Stimulated activated CD4-positive, alpha-beta T cell treated with anti-CD3 and anti-CD28 coated beads, Interleukin-4, amount 100 ng/mL, for 1 hour (primary cell): Measurements from ENCODE around the gene EIF4G3.

Source experiments
- DNase-seq: peaks from one replicate; pipeline ENCODE4 v3.0.0-alpha.2; 2020

The EIF4G3 gene

DNA sequence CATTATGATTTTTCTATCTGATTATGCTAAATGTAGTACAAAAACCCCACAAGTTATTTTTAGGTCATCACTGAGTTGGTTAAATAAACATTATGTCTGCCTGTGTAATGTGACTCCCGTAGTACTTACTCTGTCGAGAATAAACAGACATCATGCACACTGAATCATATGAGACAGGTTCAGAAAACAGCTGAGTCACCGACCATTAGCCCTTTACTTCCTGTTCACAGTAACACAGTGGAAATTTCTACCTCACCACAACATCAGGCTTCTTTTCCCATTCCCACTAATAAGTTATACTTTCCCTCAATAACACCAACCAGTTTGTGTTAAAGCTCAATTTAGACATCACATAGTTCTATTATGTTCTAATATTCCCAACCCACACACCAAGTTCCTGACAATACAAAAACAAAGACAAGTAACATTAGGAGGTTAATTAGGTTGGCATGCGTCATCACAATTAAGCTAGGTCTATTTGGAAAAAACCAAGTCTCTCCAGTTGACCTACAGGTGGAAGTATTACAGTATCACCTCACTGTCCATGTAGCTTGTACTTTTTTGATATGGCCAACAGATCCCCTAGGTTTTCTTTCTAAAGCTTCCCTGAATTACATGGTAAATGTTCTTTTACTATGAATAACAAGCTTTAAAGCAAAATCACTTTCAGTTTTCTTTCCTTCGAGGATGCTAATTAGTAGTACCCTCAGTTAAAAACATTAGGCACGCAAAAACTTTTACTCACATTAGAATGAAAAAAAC, 154.2 kb downstream of the EIF4G3 start:
- no peak for DNase-seq

DNA sequence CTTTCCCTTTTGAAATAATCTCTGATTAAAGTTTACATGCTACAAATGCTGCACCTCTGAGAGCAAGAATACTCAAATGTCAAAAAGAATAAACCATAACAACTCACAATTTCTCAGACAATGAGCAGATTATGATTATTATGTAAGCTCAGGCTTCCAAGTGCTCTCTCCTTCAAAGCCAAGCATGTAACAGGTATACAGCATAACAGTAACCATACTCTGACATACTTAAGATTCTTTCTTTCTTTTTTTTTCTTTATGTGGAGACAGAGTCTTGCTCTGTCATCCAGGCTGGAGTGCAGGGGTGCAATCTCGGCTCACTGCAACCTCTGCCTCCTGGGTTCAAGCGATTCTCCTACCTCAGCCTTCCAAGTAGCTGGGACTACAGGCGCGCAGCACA, 155.4 kb downstream of the EIF4G3 start:
- DNase-seq, result no peak

DNA sequence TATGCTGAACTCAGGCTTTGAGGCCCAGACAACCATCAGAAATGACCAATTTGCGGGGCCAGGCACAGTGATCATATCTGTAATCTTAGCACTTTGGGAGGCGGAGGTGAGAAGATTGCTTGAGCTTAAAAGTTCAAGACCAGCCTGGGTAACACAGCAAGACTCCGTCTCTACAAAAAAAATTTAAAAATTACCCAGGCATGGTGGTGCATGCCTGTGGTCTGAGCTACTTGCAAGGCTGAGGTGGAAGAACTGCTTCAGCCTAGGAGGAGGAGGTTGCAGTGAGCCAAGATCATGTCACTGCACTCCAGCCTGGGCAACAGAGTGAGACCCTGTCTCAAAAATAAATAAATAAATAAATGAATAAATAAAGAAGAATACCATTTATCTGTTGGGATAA, 156.5 kb downstream of the EIF4G3 start:
- no peak for DNase-seq

DNA sequence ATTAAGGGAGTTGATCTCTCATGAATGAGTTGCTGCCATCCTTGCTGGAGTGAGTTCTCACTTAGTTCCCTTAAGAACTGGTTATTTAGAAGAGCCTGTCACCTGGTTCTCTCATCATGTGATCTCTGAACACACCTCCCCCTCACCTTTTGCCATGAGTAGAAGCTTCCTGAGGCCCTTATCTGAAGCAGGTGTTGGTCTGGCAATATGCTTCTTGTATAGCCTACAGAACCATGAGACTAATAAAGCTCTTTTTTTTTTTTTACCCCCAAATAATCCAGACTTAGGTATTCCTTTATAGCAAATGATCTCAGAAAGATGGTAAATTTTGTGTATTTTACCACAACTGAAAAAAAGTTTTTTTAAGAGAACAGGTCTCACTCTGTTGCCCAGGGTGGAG, 158.0 kb downstream of the EIF4G3 start:
- DNase-seq, result no peak

DNA sequence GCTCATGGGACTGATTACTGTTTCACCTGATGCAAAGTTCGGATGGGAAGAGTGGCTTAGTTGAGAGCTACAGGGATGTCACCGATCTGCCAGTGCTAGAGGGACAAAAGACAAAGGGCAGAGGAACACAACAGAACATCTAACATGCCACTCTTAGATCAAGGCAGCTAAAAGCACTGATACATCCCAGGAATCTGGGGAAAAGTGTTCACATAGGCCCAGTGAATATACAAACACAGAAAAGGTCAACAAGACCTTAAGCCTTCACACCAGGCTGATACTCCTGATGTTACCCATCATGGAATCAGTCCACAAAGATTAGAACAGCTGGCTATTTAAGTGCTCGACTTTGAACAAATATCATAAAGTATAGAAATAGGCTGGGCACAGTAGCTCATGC, 163.2 kb downstream of the EIF4G3 start:
- no peak for DNase-seq

DNA sequence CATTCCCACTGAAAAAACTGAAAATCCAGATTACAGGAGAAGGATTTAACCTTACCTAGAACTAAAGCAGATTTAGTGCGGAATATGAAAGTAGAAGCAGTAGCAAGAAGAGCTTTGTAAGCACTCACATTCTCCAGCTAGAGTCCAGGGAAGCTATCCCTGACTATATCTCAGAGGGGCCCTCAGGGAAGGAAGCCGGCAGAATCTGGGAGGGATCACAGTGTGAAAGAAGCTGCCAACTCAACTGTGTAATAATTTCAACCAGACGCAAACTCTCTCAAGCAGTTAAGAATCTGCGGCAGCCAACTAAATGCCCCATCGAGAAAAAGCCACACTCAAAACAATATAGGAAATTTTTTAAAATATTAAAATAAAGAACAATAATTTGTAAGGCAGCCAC, 163.8 kb downstream of the EIF4G3 start:
- no peak for DNase-seq

DNA sequence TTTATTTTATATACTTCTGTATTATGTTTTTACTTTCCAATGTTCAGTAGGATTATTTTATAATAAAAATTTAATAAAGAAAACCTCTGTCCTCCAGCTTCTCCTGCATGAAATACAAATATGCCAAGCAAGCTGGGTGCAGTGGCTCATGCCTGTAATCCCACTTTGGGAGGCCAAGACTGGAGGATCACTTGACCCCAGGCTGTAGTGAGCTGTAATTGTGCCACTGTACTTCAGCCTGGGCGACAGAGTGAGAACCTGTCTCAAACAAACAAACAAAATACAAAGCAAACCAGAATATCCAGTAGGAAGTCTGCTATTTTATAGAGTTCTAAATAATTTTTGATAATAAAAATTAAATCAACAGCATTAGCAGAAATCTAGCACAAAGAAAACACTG, 168.8 kb downstream of the EIF4G3 start:
- no peak for DNase-seq

DNA sequence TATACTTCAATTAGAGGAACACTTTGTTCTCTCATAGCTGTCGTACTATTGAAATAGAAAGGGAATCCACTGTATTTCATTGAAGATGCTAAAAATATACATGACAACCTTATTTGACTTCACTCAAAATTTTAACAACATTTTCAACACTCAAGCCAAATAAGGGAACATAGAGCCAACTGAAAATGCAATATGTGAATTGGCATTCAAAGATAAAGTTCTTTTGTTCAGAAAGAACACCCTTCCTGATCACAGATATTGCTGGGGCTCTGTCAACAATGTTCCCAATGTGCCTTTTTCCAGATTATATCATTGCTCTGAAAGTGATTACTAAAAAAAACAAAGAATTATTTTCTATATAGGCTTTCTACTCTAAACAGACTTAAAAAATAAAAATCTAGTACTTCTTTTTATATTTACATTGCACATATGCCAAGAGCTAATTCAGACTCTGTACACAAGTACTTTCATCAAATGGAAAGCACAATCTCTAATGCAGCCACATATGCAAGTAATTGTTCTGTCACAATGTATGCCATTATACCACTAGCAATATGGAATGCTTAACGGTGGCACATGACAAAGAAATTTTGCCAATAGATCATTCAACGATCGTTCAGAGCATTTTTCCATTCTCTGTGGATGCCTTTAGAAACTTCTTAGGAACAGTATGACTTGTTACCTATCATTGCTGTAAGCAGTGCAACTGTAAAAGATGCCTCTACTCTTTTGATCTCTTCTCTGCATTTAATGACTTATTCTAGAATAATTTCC, 171.0 kb downstream of the EIF4G3 start:
- DNase-seq, result no peak

DNA sequence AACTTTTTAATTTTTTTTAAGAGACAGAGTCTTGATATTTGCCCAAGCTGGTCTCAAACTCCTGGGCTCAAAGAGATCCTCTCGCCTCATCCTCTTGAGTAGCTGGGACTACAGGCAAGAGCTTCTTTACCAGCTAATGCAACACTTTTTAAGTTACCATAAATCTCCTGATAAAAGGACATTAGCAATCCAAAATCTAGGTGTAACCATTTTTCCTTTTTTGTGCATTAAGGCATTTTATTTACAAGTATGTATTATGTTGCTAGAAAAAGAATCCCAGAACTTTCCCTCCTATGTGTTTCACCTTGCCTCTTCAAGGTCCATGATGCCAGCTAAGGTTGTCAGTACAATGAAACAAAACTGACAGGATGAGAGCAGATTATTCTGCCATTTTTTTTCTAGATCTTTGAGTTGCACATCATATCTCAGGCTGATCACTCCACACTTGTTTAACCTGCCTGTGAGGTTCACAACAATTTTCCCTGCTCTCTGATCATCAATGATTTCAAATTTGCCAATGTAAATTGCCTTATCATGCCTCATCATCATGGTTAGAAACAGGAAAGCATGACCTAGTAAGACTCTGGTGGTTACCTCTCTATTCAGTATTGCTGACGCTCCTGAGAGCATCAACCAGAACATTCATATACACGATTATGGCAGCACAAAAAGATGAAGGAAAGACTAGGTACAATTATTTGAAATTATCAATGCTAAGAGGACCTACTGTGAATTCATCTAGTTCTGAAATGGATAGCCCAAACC, 173.2 kb downstream of the EIF4G3 start:
- no peak for DNase-seq

DNA sequence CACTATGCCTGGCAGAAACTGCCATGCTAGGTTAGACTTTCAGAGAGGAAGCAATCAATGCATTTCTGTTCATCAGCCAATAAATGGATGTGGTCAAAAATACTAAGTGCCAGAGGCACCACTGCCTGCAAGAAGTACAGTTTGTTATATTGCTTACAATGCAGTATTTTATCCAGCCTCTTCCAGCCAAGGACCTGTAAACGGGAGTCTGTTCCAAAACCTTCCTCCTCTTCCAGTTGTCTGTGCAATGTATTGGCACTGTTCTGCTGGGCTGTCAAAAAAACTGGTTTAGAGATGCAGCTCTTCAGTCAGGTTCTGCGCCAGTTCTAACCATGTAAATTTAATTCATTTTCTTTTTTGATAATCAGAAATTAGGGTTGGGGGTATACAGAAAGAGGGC, 175.7 kb downstream of the EIF4G3 start:
- DNase-seq, result no peak

DNA sequence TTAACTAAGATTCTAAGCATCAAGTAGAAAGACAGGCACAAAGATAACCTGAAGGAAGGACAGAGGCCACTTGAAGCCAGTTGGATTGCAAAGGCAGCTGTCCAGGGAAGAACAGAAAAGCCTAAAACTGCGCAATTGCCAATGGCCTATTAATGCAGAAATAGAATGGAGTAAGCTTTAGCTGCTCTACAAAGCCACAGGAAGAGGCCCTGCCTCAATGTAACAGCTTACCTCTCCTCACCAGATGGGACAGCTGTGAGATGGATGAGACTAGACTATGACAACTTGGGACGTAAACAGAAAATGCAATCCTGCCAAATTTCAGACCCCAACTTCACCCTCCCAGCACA, 176.5 kb downstream of the EIF4G3 start:
- DNase-seq, result no peak

DNA sequence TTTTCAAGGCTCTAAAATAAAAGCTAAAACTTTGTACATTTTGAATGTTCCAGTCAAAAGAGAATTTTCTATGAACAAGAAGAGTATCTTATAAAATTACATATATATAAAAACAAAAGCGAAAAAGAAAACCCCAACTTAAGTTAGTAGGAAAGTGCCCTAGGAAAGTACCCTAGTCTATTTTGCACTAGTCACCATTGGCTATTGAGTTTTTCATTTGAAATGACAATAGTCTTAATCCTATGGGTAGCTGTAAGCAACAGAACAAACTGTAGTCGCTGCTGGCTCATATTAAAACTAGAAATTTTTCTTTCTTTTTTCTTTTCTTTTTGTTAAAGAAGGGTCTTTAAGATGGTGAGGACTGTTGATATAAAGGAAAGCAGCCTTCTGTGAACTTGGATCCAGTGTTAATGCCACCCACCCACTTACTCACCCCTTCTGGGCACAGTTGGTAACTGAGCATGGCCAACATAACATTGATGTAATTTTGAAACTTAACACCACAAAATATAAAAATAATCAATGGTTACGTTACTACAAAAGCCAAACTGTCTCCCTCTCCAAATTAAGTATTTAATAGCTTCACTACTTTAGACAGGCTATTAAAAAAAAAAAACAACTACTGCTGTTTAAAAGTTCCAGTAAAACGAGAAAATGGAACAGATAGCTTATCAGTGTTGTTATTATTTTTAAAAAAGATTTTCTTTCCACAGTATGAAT, 177.0 kb downstream of the EIF4G3 start:
- no peak for DNase-seq

DNA sequence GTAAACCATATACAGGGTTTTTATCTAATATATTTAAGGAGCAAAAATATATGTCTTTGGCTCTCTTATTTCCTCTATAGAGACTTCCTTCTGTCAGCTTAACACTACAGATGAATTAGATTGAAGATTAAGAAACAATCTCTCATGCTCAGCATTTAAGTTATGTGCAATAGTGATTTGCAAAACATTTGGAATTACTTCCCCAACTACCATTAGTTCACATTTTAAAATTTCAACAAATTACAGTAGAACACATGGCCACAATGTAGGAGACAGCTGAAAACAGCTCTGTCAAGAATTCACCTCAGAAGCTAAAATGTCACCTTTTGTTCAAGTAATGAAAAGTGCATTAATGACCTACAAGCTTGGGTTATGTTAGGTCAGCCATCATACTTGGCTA, 177.9 kb downstream of the EIF4G3 start:
- DNase-seq, result no peak

DNA sequence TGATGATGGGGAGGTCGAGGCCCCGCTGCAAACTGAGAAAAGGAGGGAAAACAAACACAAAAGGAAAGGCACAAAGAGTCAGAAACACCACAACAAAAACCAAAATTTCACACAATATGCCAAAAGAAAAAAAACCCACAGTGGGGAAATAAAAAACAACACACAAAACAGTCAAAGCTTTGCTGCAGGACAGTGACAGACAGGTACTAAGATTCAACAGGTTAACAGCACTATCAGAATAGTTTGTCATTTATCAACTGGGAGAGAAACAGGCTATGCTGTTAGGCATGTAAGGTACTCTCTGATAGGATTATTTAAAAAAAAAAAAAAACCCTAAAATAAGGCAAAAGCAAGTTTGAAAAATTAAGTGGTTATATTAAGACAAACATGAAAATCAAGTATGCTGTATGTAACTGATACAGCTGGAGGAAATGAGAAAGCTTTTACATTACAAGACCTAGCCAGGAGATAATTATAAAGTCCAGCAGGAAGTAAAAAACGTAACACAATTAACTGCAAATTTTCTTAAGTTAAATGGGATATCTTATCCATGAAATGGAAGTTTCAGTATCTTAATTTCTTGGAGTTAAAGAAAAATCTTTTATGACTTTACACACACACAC, 179.0 kb downstream of the EIF4G3 start:
- no peak for DNase-seq

DNA sequence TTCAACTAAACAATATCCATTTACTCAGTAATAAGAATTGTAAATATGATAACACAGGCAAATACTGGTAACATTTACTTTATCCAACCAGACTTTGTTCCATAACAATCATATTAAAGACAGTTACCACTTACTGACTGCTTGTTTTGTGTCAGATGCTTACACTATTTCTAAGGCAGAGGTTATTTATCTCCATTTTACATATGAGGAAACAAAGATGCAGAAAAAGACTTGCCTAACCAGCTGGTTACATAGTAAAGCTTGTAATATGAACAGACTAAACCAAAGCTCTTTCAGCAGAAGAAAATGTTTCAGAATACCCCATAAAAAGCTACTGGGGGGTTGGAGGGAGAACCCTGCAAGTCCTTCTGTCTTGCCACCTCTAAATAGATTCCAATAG, 180.1 kb downstream of the EIF4G3 start:
- no peak for DNase-seq

DNA sequence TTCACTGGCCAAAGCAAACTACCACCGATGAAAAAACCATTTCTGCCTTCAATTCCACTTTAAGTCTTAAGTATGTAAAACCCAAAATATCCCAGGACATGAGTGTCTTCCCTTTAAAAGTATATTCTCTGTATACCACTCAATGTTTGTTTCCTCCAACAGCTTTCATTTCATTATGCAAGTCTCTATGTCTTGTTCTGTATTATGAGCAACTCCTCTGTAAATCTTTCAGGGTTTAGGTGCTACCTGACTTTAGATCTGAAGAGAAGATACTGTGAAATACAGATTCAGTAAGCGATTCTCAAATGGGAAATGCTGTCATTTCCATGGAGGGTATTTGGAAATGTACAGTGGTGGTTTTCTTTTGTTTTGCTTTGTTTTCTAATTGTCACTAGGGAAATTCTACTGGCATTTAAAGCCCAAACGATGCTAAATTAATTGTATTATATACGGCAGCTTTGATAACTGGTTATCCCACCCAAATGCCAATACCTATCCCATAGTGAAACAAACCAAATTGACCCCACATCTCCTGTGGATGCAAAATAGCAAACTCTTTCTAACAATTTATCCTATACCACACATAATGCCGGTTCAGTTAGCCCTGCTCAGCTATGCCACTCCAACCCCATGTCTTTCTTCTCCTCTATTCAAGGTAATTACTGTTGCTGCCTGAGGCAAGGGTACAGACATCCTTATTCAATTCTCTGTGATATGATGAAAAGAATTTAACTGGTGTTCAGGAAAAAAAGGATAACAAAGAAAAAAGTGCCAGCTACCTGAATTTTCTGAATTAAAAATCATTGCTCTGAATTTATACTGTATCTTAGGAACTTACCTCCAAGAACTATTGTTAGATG, 182.8 kb downstream of the EIF4G3 start:
- DNase-seq, result no peak

DNA sequence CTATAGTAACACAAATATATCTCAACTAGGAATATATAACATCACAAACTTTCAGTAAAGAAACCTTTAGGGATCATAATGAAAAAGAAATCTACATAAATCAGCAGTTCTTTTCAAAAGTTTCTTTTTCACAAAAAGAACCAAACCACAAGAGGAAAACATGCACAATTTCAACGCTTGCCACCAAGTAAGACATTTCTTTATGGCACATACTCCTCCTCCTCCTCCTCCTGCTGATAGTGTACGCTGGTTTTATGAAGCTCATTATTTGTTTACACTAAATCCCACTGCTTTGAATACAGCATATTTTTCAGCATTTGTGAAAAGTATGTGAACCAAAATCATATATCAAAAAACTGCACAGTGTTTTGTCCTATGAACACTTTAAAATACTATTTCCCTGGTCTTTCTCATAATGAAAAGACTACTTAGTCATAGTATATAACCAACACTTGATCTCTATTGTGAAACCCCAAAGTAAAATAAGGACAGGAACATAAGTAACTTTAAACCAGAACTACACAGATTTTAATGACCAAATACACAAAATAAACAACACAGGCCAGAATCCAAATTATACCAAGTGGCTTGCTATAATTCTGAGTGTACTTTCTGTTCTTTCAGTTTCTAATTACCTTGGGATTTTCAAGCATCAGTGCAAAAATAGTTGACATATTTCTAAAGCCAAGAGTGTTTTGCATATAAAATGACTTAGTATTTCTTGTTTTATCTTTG, 184.2 kb downstream of the EIF4G3 start:
- DNase-seq, result no peak

DNA sequence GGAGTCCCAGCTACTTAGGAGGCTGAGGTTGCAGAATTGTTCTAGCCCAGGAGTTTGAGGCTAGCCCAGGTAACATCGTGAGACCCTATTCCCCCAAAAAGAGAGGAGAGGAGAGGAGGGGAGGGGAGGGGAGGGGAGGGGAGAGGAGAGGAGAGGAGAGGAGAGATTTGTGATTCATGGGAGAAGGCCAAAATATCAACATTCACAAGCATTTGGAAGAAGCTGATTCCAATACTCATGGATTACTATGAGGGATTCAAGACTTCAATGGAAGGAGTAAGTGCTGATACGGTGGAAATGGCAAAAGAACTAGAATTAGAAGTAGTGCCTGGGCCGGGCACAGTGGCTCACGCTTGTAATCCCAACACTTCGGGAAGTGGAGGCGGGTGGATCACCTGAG, 187.8 kb downstream of the EIF4G3 start:
- no peak for DNase-seq

DNA sequence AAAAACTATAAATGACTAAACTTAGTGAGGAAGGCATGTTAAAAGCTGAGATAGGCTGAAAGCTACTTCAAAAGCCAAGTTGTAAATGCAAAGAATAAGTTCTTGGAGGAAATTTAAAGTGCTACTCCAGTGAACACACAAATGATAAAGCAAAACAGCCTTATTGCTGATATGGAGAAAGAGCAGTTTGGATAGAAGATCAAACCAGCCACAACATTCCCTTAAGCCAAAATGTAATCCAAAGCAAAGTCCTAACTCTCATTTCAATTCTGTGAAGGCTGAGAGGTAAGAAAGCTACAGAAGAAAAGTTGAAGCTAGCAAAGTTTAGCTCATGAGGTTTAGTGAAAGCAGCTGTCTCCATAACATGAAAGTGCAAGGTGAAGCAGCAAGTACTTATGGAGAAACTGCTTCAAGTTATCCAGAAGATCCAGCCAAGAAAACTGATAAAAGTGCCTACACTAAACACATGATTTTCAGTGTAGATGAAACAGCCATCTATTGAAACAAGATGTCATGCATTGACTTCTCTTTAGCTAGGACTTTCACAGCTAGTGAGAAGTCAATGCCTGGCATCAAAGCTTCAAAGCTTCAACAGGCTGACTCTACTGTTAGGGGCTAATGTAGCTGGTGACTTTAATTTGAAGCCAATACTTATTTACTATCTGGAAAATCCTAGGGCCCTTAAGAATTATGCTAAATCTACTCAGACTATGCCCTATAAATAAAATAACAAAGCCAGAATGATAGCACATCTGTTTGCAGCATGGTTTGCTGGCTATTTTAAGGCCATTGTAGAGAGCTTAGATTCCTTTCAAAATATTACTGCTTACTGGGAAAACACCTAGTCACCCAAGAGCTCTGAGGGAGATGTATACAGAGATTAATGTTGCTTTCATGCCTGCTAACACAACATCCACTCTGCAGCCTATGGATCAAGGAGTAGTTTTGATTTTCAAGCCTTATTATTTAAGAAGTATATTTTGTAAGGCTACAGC, 188.6 kb downstream of the EIF4G3 start:
- no peak for DNase-seq
